NT2/D1 (cell line): Measurements from ENCODE around the gene PTRH1.

ENCODE experiments used
- DNase-seq: peaks from one replicate; pipeline ENCODE4 v3.0.0-alpha.2; 2011; ENCODE audit warnings: low read depth, low spot score
- H3K27me3 ChIP-seq: 2 replicates; pipeline ENCODE4 v1.6.0; 2011; ENCODE audit warnings: mild to moderate bottlenecking; ENCODE audit not compliant: insufficient read length, insufficient read depth
- H3K36me3 ChIP-seq: 2 replicates; pipeline ENCODE4 v1.6.1; 2011; ENCODE audit warnings: mild to moderate bottlenecking, low read length, mixed read lengths; ENCODE audit not compliant: insufficient read depth, insufficient read length
- H3K4me1 ChIP-seq: 2 replicates; pipeline ENCODE4 v1.5.1; 2011; ENCODE audit not compliant: insufficient read depth, insufficient read length
- H3K4me3 ChIP-seq: 2 replicates; pipeline ENCODE4 v1.5.1; 2011; ENCODE audit warnings: low read depth; ENCODE audit not compliant: insufficient read length
- H3K9ac ChIP-seq: 2 replicates; pipeline ENCODE4 v1.6.0; 2011; ENCODE audit warnings: low read depth; ENCODE audit not compliant: insufficient read length
- H3K9me3 ChIP-seq: 2 replicates; pipeline ENCODE4 v1.5.1; 2011; ENCODE audit warnings: mild to moderate bottlenecking, low read length; ENCODE audit not compliant: insufficient read depth
- SUZ12 ChIP-seq: IDR thresholded peaks from 2 replicates; pipeline ENCODE4 v1.6.1; 2011; ENCODE audit not compliant: insufficient read length, insufficient read depth; ENCODE audit errors: extremely low read depth
- YY1 ChIP-seq: IDR thresholded peaks from 2 replicates; pipeline ENCODE4 v1.6.1; 2011; ENCODE audit not compliant: insufficient read length, insufficient read depth
- ZNF274 ChIP-seq: IDR thresholded peaks from 2 replicates; pipeline ENCODE4 v1.6.1; 2011; ENCODE audit warnings: mild to moderate bottlenecking, low read depth, low read length

The PTRH1 gene

DNA sequence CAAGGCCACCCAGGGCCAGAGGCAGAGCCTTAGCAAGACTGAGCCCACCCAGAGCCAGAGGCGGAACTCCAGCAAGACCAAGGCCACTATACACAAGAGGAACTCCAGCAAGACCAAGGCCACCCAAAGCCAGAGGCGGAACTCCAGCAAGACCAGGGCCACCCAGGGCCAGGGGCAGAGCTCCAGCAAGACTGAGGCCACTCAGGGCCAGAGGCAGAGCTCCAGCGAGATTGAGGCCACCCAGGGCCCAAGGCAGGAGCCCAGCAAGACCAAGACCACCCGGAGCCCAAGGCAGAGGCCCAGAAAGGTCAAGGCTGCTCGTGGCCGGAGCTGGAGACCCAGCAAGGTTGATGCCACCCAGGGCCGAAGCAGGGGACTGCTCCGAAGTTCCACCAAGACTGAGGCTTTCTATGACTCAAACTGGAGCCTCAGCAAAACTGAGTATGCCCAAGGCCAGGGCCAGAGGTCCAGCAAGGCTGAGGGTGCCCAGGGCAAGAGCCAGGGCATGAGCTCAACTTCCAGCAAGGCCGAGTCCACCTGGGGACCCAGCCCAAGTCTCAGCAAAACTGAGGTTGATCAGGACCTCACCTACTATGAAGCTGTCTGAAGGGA lies 15.4 kb upstream of the PTRH1 start:
- TF ChIP-seq SUZ12, result no peak
- no peak for TF ChIP-seq ZNF274
- no peak for TF ChIP-seq YY1
- H3K36me3 ChIP-seq, result peaks cover 22% of the 10 kb centered on the region
- peaks cover 10% of the 10 kb centered on the region for H3K4me1 ChIP-seq
- no peak overlapping the region for H3K4me3 ChIP-seq
- no peak for DNase-seq
- H3K9me3 ChIP-seq, result no peaks in the 10 kb centered on the region
- no peaks in the 10 kb centered on the region for H3K27me3 ChIP-seq
- H3K9ac ChIP-seq, result no peak overlapping the region

DNA sequence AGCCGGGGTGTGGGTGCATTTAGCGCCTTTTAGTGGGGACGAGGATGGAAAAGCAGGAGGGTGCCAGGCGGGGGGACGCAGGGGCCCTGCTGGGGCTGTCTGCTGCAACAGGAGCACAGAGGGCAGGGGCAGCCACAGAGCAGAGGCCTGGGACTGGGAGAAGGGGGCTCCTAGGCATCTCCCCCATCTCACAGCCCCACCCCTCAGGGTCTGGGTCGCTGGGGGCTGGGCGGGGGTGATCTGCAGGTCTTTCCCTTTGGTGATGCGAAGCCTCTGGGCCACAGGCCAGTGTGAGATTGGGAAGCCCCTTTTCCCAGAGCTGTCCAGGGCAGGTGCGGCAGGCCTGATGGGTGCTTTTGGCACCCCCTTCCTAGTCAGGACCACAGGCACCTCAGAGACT lies 14.8 kb upstream of the PTRH1 start:
- DNase-seq, result no peak
- no peak overlapping the region for H3K4me3 ChIP-seq
- H3K9me3 ChIP-seq, result no peaks in the 10 kb centered on the region
- H3K9ac ChIP-seq, result peak overlapping the region; percentile 10
- H3K4me1 ChIP-seq, result peaks cover 10% of the 10 kb centered on the region
- H3K36me3 ChIP-seq, result peaks cover 22% of the 10 kb centered on the region
- TF ChIP-seq ZNF274, result no peak
- no peak for TF ChIP-seq SUZ12
- TF ChIP-seq YY1, result no peak
- no peaks in the 10 kb centered on the region for H3K27me3 ChIP-seq

DNA sequence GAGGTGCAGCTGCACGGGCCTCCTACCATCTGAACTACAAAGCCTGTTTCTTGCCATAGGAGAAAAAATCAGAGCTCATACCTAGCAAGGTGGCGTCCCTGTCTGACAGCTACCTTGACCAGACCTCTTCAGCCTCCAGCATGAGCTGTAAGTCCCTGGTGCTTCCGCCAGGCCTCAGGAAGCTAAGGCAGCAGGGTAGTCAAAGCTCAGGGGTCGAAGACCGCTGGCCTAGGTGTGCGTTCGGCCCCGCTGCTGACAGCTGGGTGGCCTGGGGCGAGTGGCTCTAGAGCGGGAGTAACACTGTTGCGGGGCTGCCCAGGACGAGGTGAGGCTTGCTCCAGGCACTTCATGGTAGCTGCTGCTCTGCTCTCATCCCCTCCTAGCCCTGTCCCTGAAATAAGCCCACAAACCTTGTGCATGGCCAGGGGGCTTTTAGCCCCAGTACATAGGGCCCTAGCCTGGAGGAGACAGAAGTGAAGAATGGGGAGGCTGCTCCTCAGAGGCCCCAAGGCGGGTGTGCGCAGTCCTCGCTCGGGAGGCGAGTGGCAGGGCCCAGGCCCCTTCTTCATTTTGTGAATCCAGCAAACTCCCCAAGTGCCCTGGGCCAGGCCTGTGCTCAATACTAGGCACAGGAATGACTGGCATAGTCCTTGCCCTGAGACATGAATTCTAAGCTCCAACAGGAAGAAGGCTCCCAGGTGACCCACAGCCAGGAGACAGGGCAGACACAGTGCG lies 14.2 kb upstream of the PTRH1 start:
- DNase-seq, result no peak
- Histone ChIP-seq H3K27me3 (no peaks in the 10 kb centered on the region), H3K4me1 (peaks cover 10% of the 10 kb centered on the region), H3K4me3 (no peak overlapping the region), H3K36me3 (peaks cover 22% of the 10 kb centered on the region), H3K9me3 (no peaks in the 10 kb centered on the region), H3K9ac (peak overlapping the region; percentile 10)
- no peak for TF ChIP-seq ZNF274

DNA sequence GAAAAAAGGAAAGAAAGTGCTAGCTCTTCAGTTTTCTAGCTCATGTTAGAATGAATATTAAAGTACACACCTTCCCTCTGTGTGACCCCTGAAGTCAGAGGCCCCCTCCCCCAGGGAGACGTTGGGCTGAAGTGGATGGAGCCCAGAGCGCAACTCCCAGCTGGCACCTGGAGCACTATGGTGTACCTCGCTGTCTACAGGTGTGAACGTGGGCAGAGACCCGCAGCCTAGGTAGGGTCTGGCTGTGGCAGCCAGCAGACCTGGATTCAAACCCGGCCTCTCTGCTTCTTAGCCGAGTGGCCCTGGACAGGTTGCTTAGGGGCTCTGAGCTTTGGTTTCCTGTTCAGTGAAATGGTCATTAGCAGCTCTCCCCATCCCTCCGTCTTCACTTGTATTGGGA lies 13.3 kb upstream of the PTRH1 start:
- Histone ChIP-seq H3K4me3 (no peak overlapping the region), H3K36me3 (peaks cover 19% of the 10 kb centered on the region), H3K27me3 (no peaks in the 10 kb centered on the region), H3K9me3 (no peaks in the 10 kb centered on the region), H3K4me1 (peaks cover 4% of the 10 kb centered on the region), H3K9ac (no peak overlapping the region)
- TF ChIP-seq SUZ12 (no peak), ZNF274 (no peak), YY1 (no peak)
- DNase-seq, result no peak

DNA sequence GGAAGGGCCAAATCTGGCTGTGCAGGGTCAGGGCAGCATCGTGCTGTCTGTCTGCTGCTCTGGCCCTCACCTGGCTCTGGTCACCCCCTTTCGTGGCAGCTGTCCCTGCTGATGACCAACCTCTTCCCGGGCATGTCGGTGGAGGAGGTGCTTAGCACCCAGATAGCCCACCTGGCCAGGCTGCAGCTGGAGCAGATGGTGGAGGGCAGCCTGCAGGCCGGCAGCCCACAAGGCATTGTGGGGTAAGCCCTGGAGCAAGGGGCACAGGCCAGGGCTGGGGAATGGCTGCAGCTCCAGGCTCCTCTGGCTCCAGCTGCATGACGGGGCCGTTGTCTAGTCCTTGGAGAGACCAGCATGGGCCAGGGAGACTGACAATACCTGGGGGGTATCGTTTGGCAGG lies 11.4 kb upstream of the PTRH1 start:
- H3K4me1 ChIP-seq, result peaks cover 6% of the 10 kb centered on the region
- no peak for DNase-seq
- peaks cover 10% of the 10 kb centered on the region for H3K36me3 ChIP-seq
- no peak overlapping the region for H3K4me3 ChIP-seq
- TF ChIP-seq YY1 (no peak), SUZ12 (no peak), ZNF274 (no peak)
- H3K27me3 ChIP-seq, result no peaks in the 10 kb centered on the region
- H3K9me3 ChIP-seq, result no peaks in the 10 kb centered on the region
- no peak overlapping the region for H3K9ac ChIP-seq

DNA sequence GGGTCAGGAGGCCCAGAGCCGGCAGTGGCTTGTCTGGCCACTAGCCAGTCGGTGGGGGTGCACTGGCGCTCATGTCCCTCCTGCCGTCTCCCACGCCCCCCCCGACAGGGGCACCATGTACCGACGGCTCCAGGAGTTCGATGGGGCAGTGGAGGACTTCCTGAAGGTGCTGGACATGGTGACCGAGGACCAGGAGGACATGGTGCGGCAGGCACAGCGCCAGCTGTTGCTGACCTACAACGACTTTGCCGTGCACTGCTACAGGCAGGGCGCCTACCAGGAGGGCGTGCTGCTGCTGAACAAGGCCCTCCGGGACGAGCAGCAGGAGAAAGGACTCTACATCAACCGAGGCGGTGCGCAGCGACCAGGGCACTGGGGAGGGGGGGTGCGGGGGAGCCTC lies 8.5 kb upstream of the PTRH1 start:
- peak overlapping the region; percentile 52 for H3K9ac ChIP-seq
- TF ChIP-seq YY1, result no peak
- no peak for TF ChIP-seq SUZ12
- TF ChIP-seq ZNF274, result no peak

DNA sequence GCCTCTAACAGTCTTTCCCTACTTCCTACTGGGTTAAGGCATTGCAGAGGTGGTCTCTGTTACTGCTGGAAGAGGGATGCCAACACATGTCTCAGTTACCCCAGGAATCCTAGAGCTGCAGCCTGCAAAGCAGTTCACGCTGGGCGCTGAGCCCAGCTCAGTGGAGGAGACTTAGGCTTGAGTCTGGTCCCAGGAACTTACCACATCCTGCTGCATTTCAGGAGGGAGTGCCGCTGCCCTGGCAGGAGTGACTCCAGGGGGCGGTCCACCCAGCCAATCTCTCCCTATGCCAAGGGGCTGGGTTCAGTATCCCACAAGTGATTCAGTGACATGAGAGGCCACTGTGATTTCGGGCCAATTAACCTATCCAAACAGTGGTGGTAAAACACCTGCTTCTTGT lies 8.0 kb upstream of the PTRH1 start:
- Histone ChIP-seq H3K27me3 (no peaks in the 10 kb centered on the region), H3K4me1 (peaks cover 11% of the 10 kb centered on the region), H3K36me3 (no peaks in the 10 kb centered on the region), H3K4me3 (no peak overlapping the region), H3K9ac (no peak overlapping the region), H3K9me3 (no peaks in the 10 kb centered on the region)
- no peak for DNase-seq
- TF ChIP-seq SUZ12 (no peak), ZNF274 (no peak)

More for the DNA sequence above, 8.5 kb upstream of the PTRH1 start:
- no peaks in the 10 kb centered on the region for H3K36me3 ChIP-seq
- H3K4me3 ChIP-seq, result no peak overlapping the region
- no peaks in the 10 kb centered on the region for H3K9me3 ChIP-seq
- H3K4me1 ChIP-seq, result peaks cover 11% of the 10 kb centered on the region
- H3K27me3 ChIP-seq, result no peaks in the 10 kb centered on the region
- DNase-seq, result no peak

DNA sequence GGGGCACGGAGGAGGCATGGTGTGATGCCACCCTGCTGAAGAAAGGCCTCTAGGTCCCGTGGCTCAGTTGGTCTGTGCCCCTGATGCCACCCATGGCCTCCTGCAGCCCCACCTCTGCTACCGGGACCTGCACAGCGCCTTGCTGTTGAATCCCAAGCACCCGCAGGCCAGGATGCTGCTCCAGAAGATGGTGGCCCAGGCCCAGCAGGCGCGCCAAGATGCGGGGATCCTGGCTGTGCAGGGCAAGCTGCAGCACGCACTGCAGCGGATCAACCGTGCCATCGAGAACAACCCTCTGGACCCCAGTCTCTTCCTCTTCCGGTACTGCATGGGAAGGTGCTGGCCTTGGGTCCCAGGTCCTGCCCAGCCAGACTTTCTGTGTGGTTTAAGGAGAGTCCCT lies 7.5 kb upstream of the PTRH1 start:
- no peaks in the 10 kb centered on the region for H3K9me3 ChIP-seq
- no peaks in the 10 kb centered on the region for H3K27me3 ChIP-seq
- TF ChIP-seq YY1 (no peak), SUZ12 (no peak), ZNF274 (no peak)
- DNase-seq, result no peak
- no peak overlapping the region for H3K4me3 ChIP-seq
- peaks cover 11% of the 10 kb centered on the region for H3K4me1 ChIP-seq
- H3K36me3 ChIP-seq, result no peaks in the 10 kb centered on the region
- no peak overlapping the region for H3K9ac ChIP-seq
